Spleen (tissue), 7 donors: ENCODE results near the gene BRSK2.

Source experiments
- CTCF ChIP-seq, 11 experiments: fragments of 200-600 bp in 7 of 11; fragments of 450-650 bp in 4 of 11; sonication (generic) in 4 of 11; IDR thresholded peaks in 8 of 11; conservative IDR thresholded peaks in 3 of 11; 1 replicate in 7 of 11; 2 replicates in 4 of 11; pipeline versions ENCODE4 v1.4.0 to v1.8.0; 2016 to 2021; ENCODE audit warnings: antibody characterized with exemption in 11 of 11, inconsistent platforms in 4 of 11, mild to moderate bottlenecking in 1 of 11
- POLR2A ChIP-seq, 3 donors: fragments of 450-650 bp; IDR thresholded peaks; one replicate each; pipeline ENCODE4 v1.5.1; 2017; ENCODE audit warnings: antibody characterized with exemption in 3 of 3, mild to moderate bottlenecking in 1 of 3
- POLR2AphosphoS5 ChIP-seq, 3 donors: sonication (generic); formaldehyde crosslinking; IDR thresholded peaks; one replicate each; pipeline ENCODE4 v1.5.1; 2017; ENCODE audit warnings: antibody characterized with exemption in 3 of 3
- donor health status: DM: no; HTN: no; CAD: no; lungs with moderate emphysema.
- donor health status: DM: no; HTN: no; CAD: no.
- donor health status: DM: no; HTN: no; CAD: no.

GRCh38 chr11:1340111-1340510, 49.6 kb upstream of the BRSK2 start:
- no peak for TF ChIP-seq CTCF (IDR thresholded peaks at IDR 0.05 in 8 of 11, conservative IDR thresholded peaks at IDR 0.05 in 3 of 11)
- TF ChIP-seq POLR2A (IDR thresholded peaks at IDR 0.05), result no peak
- no peak for TF ChIP-seq POLR2AphosphoS5 (IDR thresholded peaks at IDR 0.05)
